ENCODE results near the gene TRMT10A.

Gene TRMT10A

DNA sequence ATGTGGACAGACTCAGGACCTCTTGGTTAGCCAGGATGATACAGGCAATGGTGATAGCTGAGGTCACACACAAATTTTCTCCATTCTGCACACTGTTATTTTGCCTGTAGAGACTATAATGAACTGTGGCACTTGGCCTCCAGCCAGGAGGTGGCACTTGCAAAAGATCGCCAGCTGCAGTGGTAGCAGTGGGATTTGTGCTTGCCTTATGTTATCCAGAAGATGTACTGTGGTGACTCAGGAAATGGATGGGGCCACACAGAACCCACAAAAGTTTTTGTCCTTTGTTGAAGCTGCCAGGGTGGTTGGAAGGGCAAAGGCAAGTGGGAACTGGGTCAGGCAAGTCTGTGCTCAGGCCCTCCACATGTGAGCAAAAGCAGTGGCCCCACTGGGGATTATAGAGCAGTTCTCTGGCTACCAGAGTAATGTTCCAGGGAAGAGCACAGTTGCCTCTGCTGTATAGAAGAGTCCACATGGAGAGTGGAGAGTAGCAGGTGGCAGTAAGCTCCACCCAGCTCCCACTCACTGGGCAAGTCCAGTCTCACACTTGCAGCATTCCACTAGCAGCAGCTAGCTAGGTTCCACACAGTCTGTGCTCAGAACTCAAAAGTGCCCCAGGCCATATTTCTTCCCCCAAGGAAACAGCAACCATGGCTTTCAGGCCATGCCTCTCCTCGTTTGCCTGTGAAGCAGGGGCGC, 58.9 kb downstream of the TRMT10A start:
- DNase-seq (ENCODE audit: low spot score), result no peak
- H3K27ac ChIP-seq, result no peak overlapping the region
- H3K4me3 ChIP-seq, result no peak overlapping the region
- TF ChIP-seq, protein P1, sequence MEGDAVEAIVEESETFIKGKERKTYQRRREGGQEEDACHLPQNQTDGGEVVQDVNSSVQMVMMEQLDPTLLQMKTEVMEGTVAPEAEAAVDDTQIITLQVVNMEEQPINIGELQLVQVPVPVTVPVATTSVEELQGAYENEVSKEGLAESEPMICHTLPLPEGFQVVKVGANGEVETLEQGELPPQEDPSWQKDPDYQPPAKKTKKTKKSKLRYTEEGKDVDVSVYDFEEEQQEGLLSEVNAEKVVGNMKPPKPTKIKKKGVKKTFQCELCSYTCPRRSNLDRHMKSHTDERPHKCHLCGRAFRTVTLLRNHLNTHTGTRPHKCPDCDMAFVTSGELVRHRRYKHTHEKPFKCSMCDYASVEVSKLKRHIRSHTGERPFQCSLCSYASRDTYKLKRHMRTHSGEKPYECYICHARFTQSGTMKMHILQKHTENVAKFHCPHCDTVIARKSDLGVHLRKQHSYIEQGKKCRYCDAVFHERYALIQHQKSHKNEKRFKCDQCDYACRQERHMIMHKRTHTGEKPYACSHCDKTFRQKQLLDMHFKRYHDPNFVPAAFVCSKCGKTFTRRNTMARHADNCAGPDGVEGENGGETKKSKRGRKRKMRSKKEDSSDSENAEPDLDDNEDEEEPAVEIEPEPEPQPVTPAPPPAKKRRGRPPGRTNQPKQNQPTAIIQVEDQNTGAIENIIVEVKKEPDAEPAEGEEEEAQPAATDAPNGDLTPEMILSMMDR (IDR thresholded peaks at IDR 0.05), result no peak
